Thoracic aorta (tissue), 2 donors: ENCODE measurements around the gene POMZP3. TPM values are rescaled to one million over a fixed set of nuclear protein-coding genes. Genes with fewer than 3 reads are reported as not detected.
"Not testable (repeated sequence)": the region's sequence is repeated elsewhere in the genome, so short reads cannot be mapped to it uniquely, and the experiment has no call there.

Experiments used
- ATAC-seq: fragments of 150-250 bp; one replicate; pipeline ENCODE4 v1.8.0; 2017; ENCODE audit warnings: low read depth; ENCODE audit not compliant: insufficient number of reproducible peaks, low FRiP score
- DNase-seq: peaks from one replicate; pipeline ENCODE4 v3.0.0-alpha.2; 2020; ENCODE audit warnings: low spot score
- H3K27ac ChIP-seq, 2 donors: fragments of 200-600 bp; sonication (generic); 1 replicate in 1 of 2; 2 replicates in 1 of 2; pipeline ENCODE4 v1.5.1; 2016; ENCODE audit warnings: mild to moderate bottlenecking in 2 of 2, moderate library complexity in 2 of 2
- H3K27me3 ChIP-seq: fragments of 200-600 bp; sonication (generic); replicated peaks from 2 replicates; pipeline ENCODE4 v1.6.0; 2016; ENCODE audit warnings: mild to moderate bottlenecking; ENCODE audit not compliant: insufficient read depth
- H3K36me3 ChIP-seq: fragments of 200-600 bp; sonication (generic); one replicate; pipeline ENCODE4 v1.5.1; 2016
- H3K4me1 ChIP-seq, 2 donors: fragments of 200-600 bp; sonication (generic); 1 replicate in 1 of 2; 2 replicates in 1 of 2; pipeline versions ENCODE4 v1.5.1 to v1.6.0; 2016; ENCODE audit warnings: low read depth in 2 of 2, mild to moderate bottlenecking in 1 of 2; ENCODE audit not compliant: control insufficient read depth in 1 of 2
- H3K4me3 ChIP-seq: fragments of 200-600 bp; sonication (generic); 2 replicates; pipeline ENCODE4 v1.5.1; 2016; ENCODE audit warnings: mild to moderate bottlenecking
- H3K9me3 ChIP-seq: fragments of 200-600 bp; sonication (generic); 2 replicates; pipeline ENCODE4 v1.5.1; 2016
- total RNA-seq, 2 donors: library from RNA; depleted of rRNA; stranded (reverse); fragments of >200 nt; gene quantifications; one replicate each; pipeline versions ENCODE4 v1.1.0 to v1.2.3, GENCODE V29; 2016

The POMZP3 gene
- total RNA-seq, 2 donors from 2014 or later: 6.8 to 7.3 TPM

GRCh38 chr7:76588586-76588985 is 38.5 kb downstream of the POMZP3 start:
- H3K36me3 ChIP-seq, H3K4me3 ChIP-seq, DNase-seq, H3K27ac ChIP-seq, H3K27me3 ChIP-seq, H3K4me1 ChIP-seq, H3K9me3 ChIP-seq: not testable (repeated sequence)
- peak; percentile 63 for ATAC-seq

DNA sequence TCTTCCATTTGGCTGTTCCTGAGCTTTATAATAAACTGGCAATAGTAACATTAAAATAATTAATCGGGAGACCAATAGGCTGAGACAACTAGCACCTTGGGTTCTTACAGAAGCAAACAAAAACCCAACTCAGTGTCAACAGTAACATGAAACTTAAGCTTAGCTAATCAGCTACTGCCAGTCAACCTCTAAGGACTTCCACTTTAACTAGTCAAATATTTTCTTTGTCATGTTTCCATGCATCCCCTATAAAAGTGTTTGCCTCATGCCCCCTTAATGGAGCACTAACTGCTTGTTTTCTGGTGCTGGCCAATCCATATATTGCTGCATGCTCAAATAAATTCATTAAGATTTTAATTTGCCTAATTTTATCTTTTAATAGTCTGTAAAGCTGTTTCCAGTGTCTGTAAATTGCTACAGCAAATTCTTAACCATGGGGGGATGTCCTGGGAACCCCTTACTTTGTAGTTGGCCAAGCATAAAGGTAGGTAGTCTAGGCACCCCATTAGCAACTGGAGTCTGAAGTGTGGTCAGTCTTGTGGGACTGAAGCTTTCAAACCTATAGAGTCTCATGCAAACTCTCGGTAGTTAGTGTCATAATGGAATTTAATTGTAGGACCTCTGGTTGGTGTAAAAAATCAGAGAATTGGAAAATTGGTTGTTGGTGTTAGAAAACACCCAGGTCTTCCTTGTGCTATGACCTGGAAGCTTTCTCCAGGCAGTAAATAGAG is 40.3 kb downstream of the POMZP3 start:
- not testable (repeated sequence) for ATAC-seq

DNA sequence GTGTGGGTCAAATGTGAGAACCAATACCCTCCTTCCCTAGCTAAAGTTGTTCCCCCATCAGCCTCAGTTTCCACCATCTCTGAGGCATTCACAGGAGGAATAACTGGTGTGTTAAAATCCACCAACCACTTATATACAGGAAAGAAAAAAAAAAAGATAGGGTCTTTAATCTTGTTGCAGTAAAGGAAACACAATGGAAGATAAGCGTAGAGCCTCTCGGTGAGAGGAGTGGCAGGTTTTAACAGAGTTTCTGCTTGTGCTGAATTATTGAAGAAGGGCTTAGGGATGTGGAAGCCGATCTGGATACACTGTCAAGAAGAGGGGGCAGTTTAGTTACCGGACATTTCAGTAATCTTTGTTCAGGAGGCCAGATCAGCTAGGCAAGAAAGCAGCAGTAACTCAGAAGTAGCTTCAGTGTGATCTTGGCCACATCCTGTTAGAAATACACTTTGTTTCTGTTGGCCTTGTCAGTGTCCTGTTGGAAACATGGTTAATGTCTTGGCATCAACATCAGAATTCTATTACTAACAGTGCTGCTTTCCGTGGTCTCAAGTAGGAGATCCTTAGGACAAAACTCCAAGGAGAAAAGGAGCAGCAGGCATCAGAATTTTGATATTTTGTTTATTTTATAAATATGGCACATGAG is 43.3 kb downstream of the POMZP3 start:
- H3K9me3 ChIP-seq, DNase-seq, H3K36me3 ChIP-seq, H3K27me3 ChIP-seq: not testable (repeated sequence)
- Histone ChIP-seq H3K4me1 (peaks cover 7 to 21% of the 10 kb centered on the region in 2 donors), H3K4me3 (peak overlapping the region; percentile 29), H3K27ac (peak overlapping the region; percentile 81 to 82)
- peak; percentile 65 for ATAC-seq

More for the DNA sequence above, 40.3 kb downstream of the POMZP3 start:
- not testable (repeated sequence) for H3K27me3 ChIP-seq, H3K36me3 ChIP-seq, H3K27ac ChIP-seq, H3K9me3 ChIP-seq, H3K4me3 ChIP-seq, DNase-seq
- peaks cover 7 to 16% of the 10 kb centered on the region in 2 donors for H3K4me1 ChIP-seq

- H3K9me3 ChIP-seq, H3K27me3 ChIP-seq, H3K36me3 ChIP-seq: not testable (repeated sequence)
- peak; percentile 87 for ATAC-seq
- peak overlapping the region; percentile 81 to 82 for H3K27ac ChIP-seq
- peaks cover 7 to 21% of the 10 kb centered on the region in 2 donors for H3K4me1 ChIP-seq
- DNase-seq: peak; percentile 84
- H3K4me3 ChIP-seq: peak overlapping the region; percentile 29
Measured at GRCh38 chr7:76582848-76583631, 44.0 kb downstream of the POMZP3 start.

DNA sequence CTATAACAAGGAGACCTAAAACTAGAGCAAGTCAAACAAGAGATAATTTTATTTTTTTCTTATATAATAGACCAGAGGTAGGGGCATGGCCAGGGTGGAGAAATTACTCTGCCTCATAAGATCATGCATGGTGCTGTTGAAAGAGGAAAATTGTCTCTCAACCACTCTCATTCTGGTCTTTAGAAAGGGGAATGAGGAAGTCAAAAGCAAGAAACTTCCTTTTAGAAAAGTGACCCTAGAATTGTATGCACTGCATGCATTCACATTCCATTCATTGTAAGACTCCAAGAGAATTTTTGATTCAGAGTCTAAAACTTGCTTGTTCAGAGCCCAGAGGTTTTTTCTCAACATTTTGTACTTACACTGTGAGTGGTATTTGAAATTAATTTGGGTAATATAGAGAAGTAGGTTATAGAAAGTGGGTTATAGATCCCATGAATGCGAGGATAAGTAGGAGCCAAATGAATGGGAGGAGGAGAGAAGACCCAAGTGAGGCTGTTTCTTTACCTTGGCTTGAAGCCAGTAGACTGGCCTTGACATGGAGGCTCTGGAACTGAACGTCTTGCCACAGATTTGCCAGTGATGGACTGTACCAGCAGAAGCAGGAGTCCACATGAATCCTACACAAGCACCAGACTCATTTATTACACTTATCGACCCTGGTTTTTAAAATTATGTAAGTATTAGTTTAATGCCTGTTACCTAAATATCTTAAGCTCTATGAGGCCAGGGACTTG is 51.0 kb downstream of the POMZP3 start:
- DNase-seq, ATAC-seq: not testable (repeated sequence)

DNA sequence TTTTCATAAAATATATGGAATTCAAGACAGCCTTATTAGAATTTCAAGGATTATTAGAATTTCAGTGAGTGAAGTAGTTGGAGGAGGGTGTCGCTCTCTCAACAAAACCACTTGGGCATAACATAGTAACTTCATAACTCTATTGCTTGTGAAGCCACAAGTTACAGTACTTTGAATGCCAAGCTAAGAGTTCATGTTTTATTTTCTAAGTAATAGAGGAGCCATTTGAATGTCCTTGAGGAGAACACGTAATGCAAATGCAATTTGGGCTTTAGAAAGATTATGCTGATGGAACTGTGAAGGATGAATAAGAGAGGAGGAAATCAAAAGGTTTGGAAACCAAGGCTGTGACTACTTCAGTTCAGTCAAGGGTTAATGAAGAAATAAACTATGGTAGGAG is 51.6 kb downstream of the POMZP3 start:
- not testable (repeated sequence) for H3K27me3 ChIP-seq, ATAC-seq, H3K4me3 ChIP-seq, H3K36me3 ChIP-seq, H3K27ac ChIP-seq, H3K4me1 ChIP-seq, DNase-seq, H3K9me3 ChIP-seq

More for the DNA sequence above, 51.0 kb downstream of the POMZP3 start:
- H3K27me3 ChIP-seq, H3K4me3 ChIP-seq, H3K36me3 ChIP-seq, H3K9me3 ChIP-seq, H3K4me1 ChIP-seq, H3K27ac ChIP-seq: not testable (repeated sequence)

- H3K36me3 ChIP-seq, H3K27me3 ChIP-seq, H3K9me3 ChIP-seq, ATAC-seq, DNase-seq, H3K4me3 ChIP-seq, H3K27ac ChIP-seq, H3K4me1 ChIP-seq: not testable (repeated sequence)
Measured at GRCh38 chr7:76572296-76572695, 54.8 kb downstream of the POMZP3 start.

DNA sequence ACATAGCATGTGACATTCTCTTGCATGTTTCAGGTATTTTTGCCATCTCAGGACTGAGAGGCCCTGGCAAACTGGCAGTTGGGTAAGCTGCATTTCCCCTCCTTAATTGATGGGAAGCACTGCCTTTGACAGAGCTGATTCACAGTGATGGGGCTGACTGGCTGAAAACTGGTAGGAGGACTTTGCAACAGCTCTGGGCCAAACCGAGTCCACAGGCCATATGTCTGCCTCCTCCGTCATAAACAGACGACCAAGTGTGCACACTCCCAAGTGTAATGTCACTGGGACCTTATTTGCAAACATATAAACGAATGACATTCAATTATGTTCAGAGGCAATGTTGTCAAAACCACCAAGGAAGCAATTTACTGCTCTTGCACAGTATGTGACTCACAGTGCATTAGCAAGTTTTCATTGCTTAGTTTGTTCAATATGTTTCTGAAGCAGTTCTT is 56.7 kb downstream of the POMZP3 start:
- H3K36me3 ChIP-seq, H3K27ac ChIP-seq, H3K27me3 ChIP-seq, H3K4me1 ChIP-seq, ATAC-seq, H3K4me3 ChIP-seq, H3K9me3 ChIP-seq, DNase-seq: not testable (repeated sequence)

DNA sequence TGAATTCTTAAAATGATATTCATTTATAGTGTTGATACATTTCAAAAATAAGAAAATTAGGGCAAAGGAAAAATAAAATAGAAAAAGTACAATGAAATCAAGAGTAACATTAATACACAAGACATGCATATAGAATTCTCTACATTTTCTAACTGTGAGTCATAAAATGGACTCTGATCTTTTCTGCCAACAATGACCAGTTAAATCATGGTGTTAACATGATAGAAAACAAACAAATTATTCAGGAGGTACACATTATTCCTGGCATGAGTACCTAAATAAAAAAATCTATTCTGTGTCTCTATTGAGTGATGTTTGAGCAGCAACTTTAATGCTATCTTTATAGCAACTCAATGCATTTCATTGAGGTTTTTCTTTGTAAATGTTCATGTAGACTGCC is 58.3 kb downstream of the POMZP3 start:
- not testable (repeated sequence) for H3K4me3 ChIP-seq, H3K27me3 ChIP-seq, H3K4me1 ChIP-seq, H3K36me3 ChIP-seq, ATAC-seq, H3K9me3 ChIP-seq, H3K27ac ChIP-seq, DNase-seq

DNA sequence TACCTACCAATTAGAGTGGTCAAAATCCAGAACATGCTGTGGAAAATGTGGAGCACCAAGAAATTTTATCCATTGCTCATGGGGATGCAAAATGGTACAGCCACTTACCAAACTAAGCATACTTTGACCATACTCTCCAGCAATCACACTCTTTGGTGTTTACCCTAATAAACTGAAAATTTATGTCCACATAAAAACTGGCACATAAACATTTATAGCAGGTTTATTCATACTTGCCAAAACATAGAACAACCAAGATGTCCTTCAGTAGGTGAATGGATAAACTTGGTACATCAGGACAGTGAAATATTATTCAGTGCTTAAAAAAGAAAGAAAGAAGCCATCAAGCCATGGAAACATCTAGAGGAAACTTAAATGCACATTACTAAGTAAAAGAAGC is 59.3 kb downstream of the POMZP3 start:
- not testable (repeated sequence) for H3K36me3 ChIP-seq, ATAC-seq, H3K4me3 ChIP-seq, H3K9me3 ChIP-seq, H3K27me3 ChIP-seq, H3K4me1 ChIP-seq, DNase-seq, H3K27ac ChIP-seq

DNA sequence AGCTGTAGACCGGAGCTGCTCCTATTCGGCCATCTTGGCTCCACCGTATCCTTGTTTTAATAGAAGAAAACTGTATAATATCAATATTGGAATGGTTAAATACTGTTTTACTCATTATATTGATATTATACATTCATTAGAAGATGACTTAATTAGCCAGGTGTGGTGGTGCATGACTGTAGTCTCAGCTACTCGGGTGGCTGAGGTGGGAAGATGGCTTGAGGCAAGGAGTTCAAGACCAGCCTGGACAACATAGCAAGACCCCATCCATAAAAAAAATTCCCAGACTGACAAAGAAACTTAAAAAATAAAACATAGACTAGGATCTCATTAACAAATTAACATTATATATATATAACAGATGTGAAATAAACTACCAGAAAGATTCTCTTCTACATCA is 59.8 kb downstream of the POMZP3 start:
- not testable (repeated sequence) for H3K4me3 ChIP-seq, H3K27me3 ChIP-seq, ATAC-seq, DNase-seq, H3K27ac ChIP-seq, H3K4me1 ChIP-seq, H3K36me3 ChIP-seq, H3K9me3 ChIP-seq
